MM.1S (cell line): ENCODE data around the gene HOXB2.

ENCODE experiments used
- EZH2 ChIP-seq: fragments of 300-600 bp; sonication (generic); optimal IDR thresholded peaks from 2 replicates; pipeline ENCODE3; 2017; ENCODE audit warnings: low read depth, mild to moderate bottlenecking, antibody characterized with exemption, low read length, mixed read lengths
- EZH2phosphoT487 ChIP-seq: fragments of 300-600 bp; sonication (generic); IDR thresholded peaks from 2 replicates; pipeline ENCODE4 v1.6.1; 2018; ENCODE audit warnings: antibody characterized with exemption, low read length
- TF ChIP-seq, protein P1 (sequence below): fragments of 300-600 bp; sonication (generic); IDR thresholded peaks from 2 replicates; pipeline ENCODE4 v1.5.1; 2016; ENCODE audit warnings: antibody characterized with exemption, low read length, mixed read lengths

- TF ChIP-seq, protein P1, sequence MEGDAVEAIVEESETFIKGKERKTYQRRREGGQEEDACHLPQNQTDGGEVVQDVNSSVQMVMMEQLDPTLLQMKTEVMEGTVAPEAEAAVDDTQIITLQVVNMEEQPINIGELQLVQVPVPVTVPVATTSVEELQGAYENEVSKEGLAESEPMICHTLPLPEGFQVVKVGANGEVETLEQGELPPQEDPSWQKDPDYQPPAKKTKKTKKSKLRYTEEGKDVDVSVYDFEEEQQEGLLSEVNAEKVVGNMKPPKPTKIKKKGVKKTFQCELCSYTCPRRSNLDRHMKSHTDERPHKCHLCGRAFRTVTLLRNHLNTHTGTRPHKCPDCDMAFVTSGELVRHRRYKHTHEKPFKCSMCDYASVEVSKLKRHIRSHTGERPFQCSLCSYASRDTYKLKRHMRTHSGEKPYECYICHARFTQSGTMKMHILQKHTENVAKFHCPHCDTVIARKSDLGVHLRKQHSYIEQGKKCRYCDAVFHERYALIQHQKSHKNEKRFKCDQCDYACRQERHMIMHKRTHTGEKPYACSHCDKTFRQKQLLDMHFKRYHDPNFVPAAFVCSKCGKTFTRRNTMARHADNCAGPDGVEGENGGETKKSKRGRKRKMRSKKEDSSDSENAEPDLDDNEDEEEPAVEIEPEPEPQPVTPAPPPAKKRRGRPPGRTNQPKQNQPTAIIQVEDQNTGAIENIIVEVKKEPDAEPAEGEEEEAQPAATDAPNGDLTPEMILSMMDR, result no peak
- TF ChIP-seq EZH2phosphoT487 (no peak), EZH2 (no peak)
These were observed 38.9 kb upstream of the HOXB2 start for GRCh38 chr17:48583708-48584222.
